K562 (cell line): ENCODE data around the gene ZBTB22. TPM values are rescaled to one million over a fixed set of nuclear protein-coding genes. Genes with fewer than 3 reads are reported as not detected.

Experiments used
- CEBPB ChIP-seq: fragments of 450-650 bp; IDR thresholded peaks from 2 replicates; pipeline ENCODE4 v1.6.1; 2016; ENCODE audit warnings: missing genetic modification characterization, missing compliant biosample characterization
- CEBPG ChIP-seq, 3 experiments: fragments of 200-800 bp in 1 of 3; sonication (Bioruptor generic) in 1 of 3; sonication (generic) in 1 of 3; formaldehyde crosslinking in 1 of 3; IDR thresholded peaks in 2 of 3; conservative IDR thresholded peaks in 1 of 3; 2 replicates each; pipeline versions ENCODE4 v1.6.1 to v1.8.0; 2016 to 2022; ENCODE audit warnings: missing compliant biosample characterization in 2 of 3, missing genetic modification characterization in 2 of 3, mild to moderate bottlenecking in 1 of 3, missing genetic modification reagents in 1 of 3
- DACH1 ChIP-seq: fragments of 450-650 bp; IDR thresholded peaks from 2 replicates; pipeline ENCODE4 v1.6.1; 2018; ENCODE audit not compliant: partially characterized antibody
- ELF4 ChIP-seq: fragments of 450-650 bp; formaldehyde crosslinking; IDR thresholded peaks from 2 replicates; pipeline ENCODE4 v1.4.0; 2022; ENCODE audit warnings: missing genetic modification characterization
- MAX ChIP-seq: sonication (generic); formaldehyde crosslinking; IDR thresholded peaks from 2 replicates; pipeline ENCODE4 v1.9.0; 2022; ENCODE audit warnings: mild to moderate bottlenecking, missing genetic modification reagents
- MTF1 ChIP-seq: fragments of 250-450 bp; sonication (Bioruptor Pico); IDR thresholded peaks from 2 replicates; pipeline ENCODE4 v1.9.0; 2021; ENCODE audit warnings: moderate library complexity, mild to moderate bottlenecking, inconsistent platforms, borderline replicate concordance
- PHTF2 ChIP-seq: fragments of 250-450 bp; sonication (Bioruptor Pico); IDR thresholded peaks from 2 replicates; pipeline ENCODE4 v1.5.0; 2021; ENCODE audit warnings: mild to moderate bottlenecking
- PREB ChIP-seq: sonication (generic); formaldehyde crosslinking; IDR thresholded peaks from 2 replicates; pipeline ENCODE4 v1.8.1; 2023; ENCODE audit warnings: mild to moderate bottlenecking, missing genetic modification reagents
- RB1 ChIP-seq: fragments of 450-650 bp; IDR thresholded peaks from 2 replicates; pipeline ENCODE4 v1.6.1; 2017; ENCODE audit warnings: low read depth, mild to moderate bottlenecking
- RFX1 ChIP-seq: fragments of 450-650 bp; IDR thresholded peaks from 2 replicates; pipeline ENCODE4 v1.6.1; 2016; ENCODE audit warnings: mild to moderate bottlenecking, moderate library complexity
- ZBTB8A ChIP-seq: fragments of 450-650 bp; IDR thresholded peaks from 2 replicates; pipeline ENCODE4 v1.6.1; 2018; ENCODE audit warnings: mild to moderate bottlenecking, moderate library complexity; ENCODE audit not compliant: partially characterized antibody
- ZNF431 ChIP-seq: sonication (generic); formaldehyde crosslinking; IDR thresholded peaks from 2 replicates; pipeline ENCODE4 v1.8.0; 2022; ENCODE audit warnings: mild to moderate bottlenecking, missing genetic modification reagents
- polyA plus RNA-seq, 8 experiments: library from polyadenylated mRNA; depleted of rRNA in 4 of 8; stranded (reverse) in 5 of 8; unstranded in 3 of 8; fragments of >200 nt; fragmentation: Nextera tagmentation in 2 of 8; fragmentation: Illumina TruSeq in 1 of 8; extraction: Ambion mirVana in 2 of 8; extraction: Trizol in 1 of 8; gene quantifications; 2 replicates each; pipeline versions ENCODE4 v1.2.1 to v1.2.3, GENCODE V29; 2011 to 2014; ENCODE audit warnings: inconsistent platforms in 1 of 8, missing spikeins in 1 of 8
- total RNA-seq, 7 experiments: library from RNA; depleted of rRNA in 6 of 7; stranded (reverse); fragments of >200 nt in 6 of 7; fragmentation: Illumina TruSeq in 2 of 7; extraction: Trizol in 2 of 7; gene quantifications; 2 replicates each; pipeline versions ENCODE4 v1.2.1 to v1.2.3, GENCODE V29; 2011 to 2021; ENCODE audit warnings: low replicate concordance in 1 of 7
- TF ChIP-seq, protein P1 (sequence below): sonication (generic); formaldehyde crosslinking; IDR thresholded peaks from 2 replicates; pipeline ENCODE4 v1.8.0; 2023; ENCODE audit warnings: mild to moderate bottlenecking, missing genetic modification reagents
- TF ChIP-seq, protein P2 (sequence below): sonication (generic); formaldehyde crosslinking; IDR thresholded peaks from 2 replicates; pipeline ENCODE4 v1.8.0; 2022; ENCODE audit warnings: missing genetic modification reagents, mild to moderate bottlenecking, borderline replicate concordance
- TF ChIP-seq, protein P3 (sequence below): sonication (generic); formaldehyde crosslinking; IDR thresholded peaks from 2 replicates; pipeline ENCODE4 v1.8.0; 2023; ENCODE audit warnings: mild to moderate bottlenecking, missing genetic modification reagents
- TF ChIP-seq, protein P4 (sequence below): IDR thresholded peaks from 2 replicates; pipeline ENCODE4 v1.6.1; 2011; ENCODE audit warnings: borderline replicate concordance, low read depth, mild to moderate bottlenecking, moderate library complexity, low read length; ENCODE audit not compliant: insufficient read depth, poor library complexity, severe bottlenecking

ZBTB22 gene
- total and polyA plus RNA-seq, 9 of the 15 experiments (the other 6 are each of a cell fraction or from before 2014, with no cell fraction given), result 0.21 to 11.9 (median 7.1) TPM

GRCh38 chr6:33313105-33313708 is 4.3 kb downstream of the ZBTB22 start (continued):
- TF ChIP-seq MAX (CRISPR knock-in tag) (no peak), DACH1 (no peak), CEBPG (CRISPR knock-in tag; IDR thresholded peaks at IDR 0.05) (peak; percentile 24; the same call in 1 of the 2 replicates), CEBPG (tag; conservative IDR thresholded peaks at IDR 0.05 in 1 of 2, IDR thresholded peaks at IDR 0.05 in 1 of 2) (no peak), MTF1 (no peak), ELF4 (no peak), RB1 (0 out of 2 replicates have a peak, but pooled peaks have one; percentile 47), ZNF431 (CRISPR knock-in tag) (no peak), ZBTB8A (no peak), PHTF2 (CRISPR knock-in tag) (no peak), PREB (0 out of 2 replicates have a peak, but pooled peaks have one; percentile 33), CEBPB (no peak), RFX1 (peak; percentile 94)
- TF ChIP-seq, protein P1, sequence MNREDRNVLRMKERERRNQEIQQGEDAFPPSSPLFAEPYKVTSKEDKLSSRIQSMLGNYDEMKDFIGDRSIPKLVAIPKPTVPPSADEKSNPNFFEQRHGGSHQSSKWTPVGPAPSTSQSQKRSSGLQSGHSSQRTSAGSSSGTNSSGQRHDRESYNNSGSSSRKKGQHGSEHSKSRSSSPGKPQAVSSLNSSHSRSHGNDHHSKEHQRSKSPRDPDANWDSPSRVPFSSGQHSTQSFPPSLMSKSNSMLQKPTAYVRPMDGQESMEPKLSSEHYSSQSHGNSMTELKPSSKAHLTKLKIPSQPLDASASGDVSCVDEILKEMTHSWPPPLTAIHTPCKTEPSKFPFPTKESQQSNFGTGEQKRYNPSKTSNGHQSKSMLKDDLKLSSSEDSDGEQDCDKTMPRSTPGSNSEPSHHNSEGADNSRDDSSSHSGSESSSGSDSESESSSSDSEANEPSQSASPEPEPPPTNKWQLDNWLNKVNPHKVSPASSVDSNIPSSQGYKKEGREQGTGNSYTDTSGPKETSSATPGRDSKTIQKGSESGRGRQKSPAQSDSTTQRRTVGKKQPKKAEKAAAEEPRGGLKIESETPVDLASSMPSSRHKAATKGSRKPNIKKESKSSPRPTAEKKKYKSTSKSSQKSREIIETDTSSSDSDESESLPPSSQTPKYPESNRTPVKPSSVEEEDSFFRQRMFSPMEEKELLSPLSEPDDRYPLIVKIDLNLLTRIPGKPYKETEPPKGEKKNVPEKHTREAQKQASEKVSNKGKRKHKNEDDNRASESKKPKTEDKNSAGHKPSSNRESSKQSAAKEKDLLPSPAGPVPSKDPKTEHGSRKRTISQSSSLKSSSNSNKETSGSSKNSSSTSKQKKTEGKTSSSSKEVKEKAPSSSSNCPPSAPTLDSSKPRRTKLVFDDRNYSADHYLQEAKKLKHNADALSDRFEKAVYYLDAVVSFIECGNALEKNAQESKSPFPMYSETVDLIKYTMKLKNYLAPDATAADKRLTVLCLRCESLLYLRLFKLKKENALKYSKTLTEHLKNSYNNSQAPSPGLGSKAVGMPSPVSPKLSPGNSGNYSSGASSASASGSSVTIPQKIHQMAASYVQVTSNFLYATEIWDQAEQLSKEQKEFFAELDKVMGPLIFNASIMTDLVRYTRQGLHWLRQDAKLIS (CRISPR knock-in tag), result peak; percentile 95
- TF ChIP-seq, protein P2, sequence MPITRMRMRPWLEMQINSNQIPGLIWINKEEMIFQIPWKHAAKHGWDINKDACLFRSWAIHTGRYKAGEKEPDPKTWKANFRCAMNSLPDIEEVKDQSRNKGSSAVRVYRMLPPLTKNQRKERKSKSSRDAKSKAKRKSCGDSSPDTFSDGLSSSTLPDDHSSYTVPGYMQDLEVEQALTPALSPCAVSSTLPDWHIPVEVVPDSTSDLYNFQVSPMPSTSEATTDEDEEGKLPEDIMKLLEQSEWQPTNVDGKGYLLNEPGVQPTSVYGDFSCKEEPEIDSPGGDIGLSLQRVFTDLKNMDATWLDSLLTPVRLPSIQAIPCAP (CRISPR knock-in tag), result no peak
- TF ChIP-seq, protein P3, sequence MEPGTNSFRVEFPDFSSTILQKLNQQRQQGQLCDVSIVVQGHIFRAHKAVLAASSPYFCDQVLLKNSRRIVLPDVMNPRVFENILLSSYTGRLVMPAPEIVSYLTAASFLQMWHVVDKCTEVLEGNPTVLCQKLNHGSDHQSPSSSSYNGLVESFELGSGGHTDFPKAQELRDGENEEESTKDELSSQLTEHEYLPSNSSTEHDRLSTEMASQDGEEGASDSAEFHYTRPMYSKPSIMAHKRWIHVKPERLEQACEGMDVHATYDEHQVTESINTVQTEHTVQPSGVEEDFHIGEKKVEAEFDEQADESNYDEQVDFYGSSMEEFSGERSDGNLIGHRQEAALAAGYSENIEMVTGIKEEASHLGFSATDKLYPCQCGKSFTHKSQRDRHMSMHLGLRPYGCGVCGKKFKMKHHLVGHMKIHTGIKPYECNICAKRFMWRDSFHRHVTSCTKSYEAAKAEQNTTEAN (CRISPR knock-in tag), result no peak
- TF ChIP-seq, protein P4, sequence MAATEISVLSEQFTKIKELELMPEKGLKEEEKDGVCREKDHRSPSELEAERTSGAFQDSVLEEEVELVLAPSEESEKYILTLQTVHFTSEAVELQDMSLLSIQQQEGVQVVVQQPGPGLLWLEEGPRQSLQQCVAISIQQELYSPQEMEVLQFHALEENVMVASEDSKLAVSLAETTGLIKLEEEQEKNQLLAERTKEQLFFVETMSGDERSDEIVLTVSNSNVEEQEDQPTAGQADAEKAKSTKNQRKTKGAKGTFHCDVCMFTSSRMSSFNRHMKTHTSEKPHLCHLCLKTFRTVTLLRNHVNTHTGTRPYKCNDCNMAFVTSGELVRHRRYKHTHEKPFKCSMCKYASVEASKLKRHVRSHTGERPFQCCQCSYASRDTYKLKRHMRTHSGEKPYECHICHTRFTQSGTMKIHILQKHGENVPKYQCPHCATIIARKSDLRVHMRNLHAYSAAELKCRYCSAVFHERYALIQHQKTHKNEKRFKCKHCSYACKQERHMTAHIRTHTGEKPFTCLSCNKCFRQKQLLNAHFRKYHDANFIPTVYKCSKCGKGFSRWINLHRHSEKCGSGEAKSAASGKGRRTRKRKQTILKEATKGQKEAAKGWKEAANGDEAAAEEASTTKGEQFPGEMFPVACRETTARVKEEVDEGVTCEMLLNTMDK, result no peak
